Progenitor cell of endocrine pancreas (in vitro differentiated cells): ENCODE data around the gene EXOC6B. TPM values are rescaled to one million over a fixed set of nuclear protein-coding genes. Genes with fewer than 3 reads are reported as not detected.

Experiments
- DNase-seq: peaks from one replicate; pipeline ENCODE4 v3.0.0; 2021; ENCODE audit warnings: low spot score; ENCODE audit not compliant: unreplicated experiment
- H3K27ac Mint-ChIP-seq: 2 replicates; pipeline ENCODE4 v1.8.0; 2021; ENCODE audit warnings: mild to moderate bottlenecking, moderate library complexity, mixed read lengths
- H3K27me3 Mint-ChIP-seq: 2 replicates; pipeline ENCODE4 v1.8.0; 2021; ENCODE audit warnings: mixed read lengths
- H3K36me3 Mint-ChIP-seq: 2 replicates; pipeline ENCODE4 v1.8.0; 2022; ENCODE audit warnings: mixed read lengths; ENCODE audit not compliant: insufficient read depth
- H3K4me1 Mint-ChIP-seq: 2 replicates; pipeline ENCODE4 v1.8.0; 2021; ENCODE audit warnings: low read depth, mixed read lengths
- H3K4me3 Mint-ChIP-seq: 2 replicates; pipeline ENCODE4 v1.8.0; 2021; ENCODE audit warnings: low read depth, mild to moderate bottlenecking, moderate library complexity, mixed read lengths
- H3K9me3 Mint-ChIP-seq: 2 replicates; pipeline ENCODE4 v1.8.0; 2021; ENCODE audit warnings: low read depth, mixed read lengths
- total RNA-seq: library from RNA; stranded (reverse); gene quantifications from 2 replicates; pipeline ENCODE4 v1.2.1, GENCODE V29; 2021
- TF ChIP-seq, protein P1 (sequence below): fragments of 200-600 bp; sonication (generic); IDR thresholded peaks from one replicate; pipeline ENCODE4 v1.5.0; 2021; ENCODE audit warnings: antibody characterized with exemption, mild to moderate bottlenecking; ENCODE audit not compliant: unreplicated experiment

Gene EXOC6B
- total RNA-seq, 1 donor from 2014 or later, result 71.9 TPM

DNA sequence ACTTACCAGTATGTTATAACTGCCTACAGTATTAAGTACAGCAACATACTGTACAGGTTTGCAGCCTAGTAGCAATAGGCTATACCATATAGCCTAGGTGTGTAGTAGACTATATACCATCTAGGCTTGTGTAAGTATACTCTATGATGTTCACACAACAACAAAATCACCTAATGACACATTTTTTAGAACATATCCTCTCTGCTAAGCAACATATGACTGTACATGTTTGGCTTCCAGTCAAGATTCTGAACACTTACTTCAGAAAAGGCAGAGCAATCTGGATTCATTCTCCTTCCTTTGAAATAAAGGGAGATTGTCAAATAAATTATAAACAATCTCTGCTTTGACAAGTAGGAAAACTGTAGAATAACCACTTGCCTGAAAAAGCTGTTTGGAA is 81.8 kb downstream of the EXOC6B start:
- Mint-ChIP-seq H3K27ac (no peak overlapping the region), H3K9me3 (no peaks in the 10 kb centered on the region), H3K4me1 (peaks cover 15% of the 10 kb centered on the region), H3K36me3 (peaks cover 4% of the 10 kb centered on the region), H3K27me3 (no peaks in the 10 kb centered on the region), H3K4me3 (no peak overlapping the region)
- no peak for DNase-seq
- TF ChIP-seq, protein P1, sequence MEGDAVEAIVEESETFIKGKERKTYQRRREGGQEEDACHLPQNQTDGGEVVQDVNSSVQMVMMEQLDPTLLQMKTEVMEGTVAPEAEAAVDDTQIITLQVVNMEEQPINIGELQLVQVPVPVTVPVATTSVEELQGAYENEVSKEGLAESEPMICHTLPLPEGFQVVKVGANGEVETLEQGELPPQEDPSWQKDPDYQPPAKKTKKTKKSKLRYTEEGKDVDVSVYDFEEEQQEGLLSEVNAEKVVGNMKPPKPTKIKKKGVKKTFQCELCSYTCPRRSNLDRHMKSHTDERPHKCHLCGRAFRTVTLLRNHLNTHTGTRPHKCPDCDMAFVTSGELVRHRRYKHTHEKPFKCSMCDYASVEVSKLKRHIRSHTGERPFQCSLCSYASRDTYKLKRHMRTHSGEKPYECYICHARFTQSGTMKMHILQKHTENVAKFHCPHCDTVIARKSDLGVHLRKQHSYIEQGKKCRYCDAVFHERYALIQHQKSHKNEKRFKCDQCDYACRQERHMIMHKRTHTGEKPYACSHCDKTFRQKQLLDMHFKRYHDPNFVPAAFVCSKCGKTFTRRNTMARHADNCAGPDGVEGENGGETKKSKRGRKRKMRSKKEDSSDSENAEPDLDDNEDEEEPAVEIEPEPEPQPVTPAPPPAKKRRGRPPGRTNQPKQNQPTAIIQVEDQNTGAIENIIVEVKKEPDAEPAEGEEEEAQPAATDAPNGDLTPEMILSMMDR, result no peak

DNA sequence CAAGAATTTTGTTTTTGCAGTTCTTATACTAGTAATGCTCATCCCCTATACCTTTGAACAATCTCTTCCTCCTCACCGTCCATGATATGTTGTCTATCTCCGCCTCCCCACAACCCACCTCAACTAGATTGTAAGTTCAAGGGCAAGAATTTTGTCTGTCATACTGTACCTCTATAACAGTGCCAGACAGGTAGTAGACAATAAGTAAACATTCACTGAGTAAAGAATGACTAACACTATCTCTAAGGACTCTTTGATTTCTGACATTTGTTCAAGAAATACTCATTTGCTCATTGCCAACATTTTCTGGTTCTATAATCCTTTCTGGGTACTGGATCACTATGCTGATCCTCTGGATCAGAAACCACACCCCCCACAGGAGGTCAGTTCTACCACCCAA is 82.4 kb downstream of the EXOC6B start:
- DNase-seq, result no peak
- no peak overlapping the region for H3K27ac Mint-ChIP-seq
- H3K9me3 Mint-ChIP-seq, result no peaks in the 10 kb centered on the region
- H3K4me1 Mint-ChIP-seq, result peaks cover 15% of the 10 kb centered on the region
- H3K4me3 Mint-ChIP-seq, result no peak overlapping the region
- no peaks in the 10 kb centered on the region for H3K27me3 Mint-ChIP-seq
- peaks cover 5% of the 10 kb centered on the region for H3K36me3 Mint-ChIP-seq
- TF ChIP-seq, protein P1, result no peak

DNA sequence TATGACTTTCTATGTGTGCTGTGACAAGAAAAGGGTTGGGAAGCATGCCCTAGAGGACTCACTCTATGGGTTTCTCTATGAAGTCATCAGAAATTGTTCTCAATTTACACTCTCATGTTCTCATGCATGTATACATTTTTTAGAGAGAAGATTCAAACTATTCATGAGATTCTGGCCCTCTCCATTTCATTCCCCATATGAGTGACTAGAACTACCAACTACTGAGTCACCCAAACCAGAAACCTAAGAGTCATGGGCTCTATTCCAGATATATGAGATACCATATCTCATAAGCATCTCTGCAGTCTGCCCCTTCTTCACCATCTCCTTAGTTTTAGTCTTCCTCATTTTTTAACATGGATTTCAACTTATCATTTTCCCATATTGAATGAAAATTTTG is 87.7 kb downstream of the EXOC6B start:
- H3K9me3 Mint-ChIP-seq, result no peaks in the 10 kb centered on the region
- no peak overlapping the region for H3K4me3 Mint-ChIP-seq
- H3K36me3 Mint-ChIP-seq, result peaks cover 7% of the 10 kb centered on the region
- H3K27me3 Mint-ChIP-seq, result no peaks in the 10 kb centered on the region
- no peak overlapping the region for H3K27ac Mint-ChIP-seq
- H3K4me1 Mint-ChIP-seq, result peaks cover 6% of the 10 kb centered on the region
- TF ChIP-seq, protein P1, result no peak
- DNase-seq, result no peak

DNA sequence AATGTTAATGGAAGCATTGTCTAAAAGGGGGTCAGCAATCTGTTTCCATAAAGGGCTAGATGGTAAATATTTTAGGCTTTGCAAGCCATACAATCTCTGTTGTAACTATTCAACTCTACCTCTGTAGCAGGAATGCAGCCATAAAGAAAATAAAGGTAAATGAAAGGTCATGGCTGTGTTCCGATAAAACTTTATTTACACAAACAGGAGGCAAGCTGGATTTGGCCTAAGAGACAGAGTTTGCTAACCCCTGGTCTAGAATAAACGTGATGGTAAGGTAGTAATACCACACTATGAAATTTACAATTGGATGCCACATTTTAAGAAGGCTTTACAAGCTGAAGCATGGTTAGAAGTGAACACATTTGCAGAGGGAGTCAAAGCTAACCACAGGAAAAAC is 91.4 kb downstream of the EXOC6B start:
- H3K4me1 Mint-ChIP-seq, result peaks cover 13% of the 10 kb centered on the region
- no peaks in the 10 kb centered on the region for H3K9me3 Mint-ChIP-seq
- no peak overlapping the region for H3K4me3 Mint-ChIP-seq
- no peaks in the 10 kb centered on the region for H3K27me3 Mint-ChIP-seq
- H3K36me3 Mint-ChIP-seq, result peaks cover 5% of the 10 kb centered on the region
- TF ChIP-seq, protein P1, result no peak
- peak overlapping the region; percentile 27 for H3K27ac Mint-ChIP-seq
- no peak for DNase-seq

DNA sequence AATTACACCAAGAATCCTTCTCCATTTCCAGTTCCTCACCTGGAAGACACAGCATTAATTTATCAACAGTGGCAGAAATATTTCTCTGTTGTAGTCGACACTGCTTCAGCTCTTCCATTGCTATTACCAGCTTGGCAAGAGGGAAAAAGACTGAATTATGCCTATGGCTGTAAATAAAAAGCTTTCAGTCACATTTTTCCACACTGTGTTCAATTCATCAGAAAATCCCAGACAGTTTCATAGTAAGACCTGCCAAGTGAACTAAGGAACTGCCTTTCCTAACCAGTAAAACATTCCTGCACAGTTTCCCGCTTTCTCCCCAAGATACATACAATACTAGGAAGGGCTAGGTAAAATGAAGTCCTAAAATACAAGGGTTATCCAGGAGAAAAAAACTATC is 94.7 kb downstream of the EXOC6B start:
- H3K4me1 Mint-ChIP-seq, result peaks cover 14% of the 10 kb centered on the region
- no peaks in the 10 kb centered on the region for H3K27me3 Mint-ChIP-seq
- peaks cover 3% of the 10 kb centered on the region for H3K36me3 Mint-ChIP-seq
- no peak overlapping the region for H3K27ac Mint-ChIP-seq
- no peaks in the 10 kb centered on the region for H3K9me3 Mint-ChIP-seq
- no peak overlapping the region for H3K4me3 Mint-ChIP-seq
- TF ChIP-seq, protein P1, result no peak
- no peak for DNase-seq
